ENCODE measurements around the gene GSTM4.

DNA sequence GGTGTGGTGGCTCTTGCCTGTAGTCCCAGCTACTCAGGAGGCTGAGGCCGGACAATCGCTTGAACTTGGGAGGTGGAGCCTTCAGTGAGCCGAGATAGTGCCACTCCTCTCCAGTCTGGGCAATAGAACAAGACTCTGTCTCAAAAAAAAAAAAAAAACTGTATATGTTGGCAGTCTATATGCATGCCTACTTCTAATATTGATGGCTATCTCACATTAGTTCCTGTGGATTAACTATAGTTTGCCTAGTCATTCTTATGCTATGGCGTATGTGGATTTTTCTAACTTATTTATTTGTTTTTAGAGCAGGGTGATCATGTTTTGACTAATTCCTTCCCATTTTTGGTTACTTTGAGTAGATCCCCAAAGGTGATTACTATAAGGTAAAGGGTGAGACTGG lies 41.2 kb downstream of the GSTM4 start:
- no peak for TF ChIP-seq ZNF282 (CRISPR knock-in tag; IDR thresholded peaks at IDR 0.05)
- TF ChIP-seq HDAC2 (IDR thresholded peaks at IDR 0.05): no peak
- no peak for TF ChIP-seq CREM (IDR thresholded peaks at IDR 0.05; ENCODE audit: low read depth)
- TF ChIP-seq ZFP30 (CRISPR knock-in tag; IDR thresholded peaks at IDR 0.05; ENCODE audit: borderline replicate concordance): no peak
- no peak for TF ChIP-seq CHD1 (IDR thresholded peaks at IDR 0.05; ENCODE audit: low read length)
- no peak for TF ChIP-seq SNRNP70 (optimal IDR thresholded peaks at IDR 0.05; ENCODE audit: low read depth, low read length)
- TF ChIP-seq, protein P1, sequence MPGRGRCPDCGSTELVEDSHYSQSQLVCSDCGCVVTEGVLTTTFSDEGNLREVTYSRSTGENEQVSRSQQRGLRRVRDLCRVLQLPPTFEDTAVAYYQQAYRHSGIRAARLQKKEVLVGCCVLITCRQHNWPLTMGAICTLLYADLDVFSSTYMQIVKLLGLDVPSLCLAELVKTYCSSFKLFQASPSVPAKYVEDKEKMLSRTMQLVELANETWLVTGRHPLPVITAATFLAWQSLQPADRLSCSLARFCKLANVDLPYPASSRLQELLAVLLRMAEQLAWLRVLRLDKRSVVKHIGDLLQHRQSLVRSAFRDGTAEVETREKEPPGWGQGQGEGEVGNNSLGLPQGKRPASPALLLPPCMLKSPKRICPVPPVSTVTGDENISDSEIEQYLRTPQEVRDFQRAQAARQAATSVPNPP (IDR thresholded peaks at IDR 0.05; ENCODE audit: borderline replicate concordance, insufficient read depth, insufficient read length): no peak
- TF ChIP-seq CBX3 (IDR thresholded peaks at IDR 0.05; ENCODE audit: borderline replicate concordance in 1 of 2, low read length in 2 of 2): no peak

Measured in K562 (cell line).